GM21717 (cell line): Measurements from ENCODE around the gene SULF2.

Experiments
- ATAC-seq: cut with Tn5 transposase; IDR thresholded peaks from one replicate; pipeline ENCODE4 v1.9.1; 2021; ENCODE audit warnings: mild to moderate bottlenecking, moderate library complexity; ENCODE audit not compliant: unreplicated experiment

Gene SULF2

DNA sequence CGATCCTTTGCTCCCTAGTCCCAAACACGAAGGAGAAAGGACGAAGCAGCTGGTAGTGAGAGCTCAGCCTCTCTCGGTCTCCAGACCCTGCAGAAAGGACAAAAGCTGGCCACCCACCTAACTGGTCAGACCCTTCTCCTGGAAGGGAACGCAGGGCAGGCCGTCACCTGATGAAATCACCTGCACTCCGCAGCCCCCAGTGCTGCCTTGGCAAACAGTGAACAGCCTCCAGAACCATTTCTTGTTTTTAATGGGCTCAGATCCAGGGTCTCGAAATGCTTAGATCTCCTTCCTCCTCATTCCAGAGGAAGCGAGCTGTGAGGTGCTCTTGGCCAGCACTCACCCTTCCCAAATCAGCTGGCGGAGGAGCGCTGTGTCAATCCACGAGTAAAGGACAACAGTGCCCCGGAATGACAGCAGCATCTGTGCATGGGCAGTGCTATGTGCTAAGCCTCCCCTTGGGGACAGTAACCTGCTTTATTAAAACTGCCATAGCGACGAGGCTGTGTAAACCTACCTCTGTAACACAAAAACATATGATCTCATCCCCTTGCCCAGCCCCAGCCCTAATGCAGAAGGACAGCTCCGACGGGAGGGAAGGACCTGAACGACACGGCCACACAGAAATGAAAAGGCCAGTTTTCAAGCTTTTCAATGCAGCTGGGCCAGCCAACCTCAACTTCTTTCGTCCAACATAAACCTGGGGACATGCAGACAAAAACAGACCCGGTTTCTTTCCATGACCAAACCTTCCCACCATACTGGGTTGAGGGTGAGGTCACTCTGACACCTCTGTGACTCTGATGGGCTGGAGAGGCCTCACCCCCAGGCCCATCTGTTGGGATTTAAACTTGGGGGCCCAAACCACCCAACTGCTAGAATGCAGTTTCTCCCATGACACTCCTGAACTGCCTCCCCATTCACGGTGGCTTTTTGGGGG, 43.3 kb downstream of the SULF2 start:
- ATAC-seq: no peak

DNA sequence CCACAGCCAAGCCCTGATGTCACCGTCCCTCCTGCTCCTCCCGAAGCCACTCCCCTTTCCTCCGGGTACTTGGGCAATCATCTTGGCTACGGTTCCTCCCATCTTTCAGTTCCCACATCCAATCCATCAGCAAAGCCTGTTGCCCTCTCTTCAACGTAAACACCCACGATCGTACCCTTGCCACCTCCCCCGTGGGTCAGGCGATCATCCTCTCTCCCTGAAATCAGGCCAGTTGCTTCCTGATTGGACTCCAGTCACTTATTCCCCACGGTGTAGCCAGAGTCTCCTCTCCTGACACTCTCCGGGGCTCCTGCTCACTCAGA, 44.5 kb downstream of the SULF2 start:
- ATAC-seq: no peak

DNA sequence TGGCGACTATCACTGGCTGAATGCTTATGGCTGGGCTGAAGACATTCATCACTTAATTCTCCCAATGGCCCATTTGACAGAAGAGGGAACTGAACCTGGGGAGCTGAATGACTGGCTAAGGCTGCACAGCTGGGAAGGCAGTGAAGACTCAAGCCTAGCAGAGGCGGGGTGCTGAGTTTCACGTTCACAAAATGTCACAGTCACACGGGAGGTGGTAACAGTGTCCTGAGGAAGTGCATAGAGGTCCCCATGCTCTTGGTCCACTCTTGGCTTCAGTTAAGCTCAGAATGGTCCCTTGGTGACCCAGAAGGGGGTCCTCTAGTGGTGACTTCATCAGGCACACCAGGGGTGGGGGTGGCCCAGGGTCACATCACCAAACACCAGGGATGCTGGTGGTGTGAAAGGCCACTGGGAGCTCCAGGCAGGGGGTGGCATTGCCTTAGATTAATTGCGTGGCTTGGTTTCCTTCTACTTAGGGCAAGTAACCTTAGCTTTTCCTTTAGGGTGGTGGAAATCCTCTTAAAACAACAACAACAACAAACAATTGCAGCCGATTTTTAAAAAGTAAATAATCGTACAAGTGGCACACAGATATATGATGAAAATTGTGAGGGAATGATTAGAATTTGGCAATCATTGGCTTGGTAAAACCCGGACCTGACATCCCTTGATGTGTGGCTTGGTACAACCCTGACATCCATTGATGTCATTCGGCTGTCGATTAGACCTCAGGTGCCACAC, 45.0 kb downstream of the SULF2 start:
- ATAC-seq: no peak

- ATAC-seq: no peak
These were observed 47.4 kb downstream of the SULF2 start for GRCh38 chr20:47737923-47738322.

DNA sequence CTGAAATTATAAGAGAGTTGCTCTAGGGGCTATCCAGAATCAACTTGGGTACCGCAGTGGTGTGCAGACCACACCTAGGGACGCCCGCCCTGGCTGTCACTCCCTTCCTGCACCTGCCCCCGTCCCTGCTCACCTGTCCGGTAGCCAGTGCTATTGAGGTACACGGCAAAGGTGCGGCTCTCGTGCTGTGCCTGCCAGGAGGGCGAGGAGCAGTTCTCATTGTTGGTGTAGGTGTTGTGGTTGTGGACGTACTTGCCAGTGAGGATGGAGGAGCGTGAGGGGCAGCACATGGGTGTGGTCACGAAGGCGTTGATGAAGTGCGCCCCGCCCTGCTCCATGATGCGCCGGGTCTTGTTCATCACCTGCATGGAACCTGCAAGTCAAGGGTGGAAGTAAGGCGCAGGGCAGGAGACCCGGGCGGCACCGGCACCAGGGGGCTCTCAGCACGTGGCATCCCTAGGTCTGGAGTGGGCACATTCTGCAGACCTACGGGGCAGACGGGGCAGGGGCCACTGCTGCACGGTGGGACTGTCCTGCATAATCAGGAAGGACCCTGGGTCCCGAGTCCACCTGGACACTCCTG, 48.6 kb downstream of the SULF2 start:
- ATAC-seq: no peak

DNA sequence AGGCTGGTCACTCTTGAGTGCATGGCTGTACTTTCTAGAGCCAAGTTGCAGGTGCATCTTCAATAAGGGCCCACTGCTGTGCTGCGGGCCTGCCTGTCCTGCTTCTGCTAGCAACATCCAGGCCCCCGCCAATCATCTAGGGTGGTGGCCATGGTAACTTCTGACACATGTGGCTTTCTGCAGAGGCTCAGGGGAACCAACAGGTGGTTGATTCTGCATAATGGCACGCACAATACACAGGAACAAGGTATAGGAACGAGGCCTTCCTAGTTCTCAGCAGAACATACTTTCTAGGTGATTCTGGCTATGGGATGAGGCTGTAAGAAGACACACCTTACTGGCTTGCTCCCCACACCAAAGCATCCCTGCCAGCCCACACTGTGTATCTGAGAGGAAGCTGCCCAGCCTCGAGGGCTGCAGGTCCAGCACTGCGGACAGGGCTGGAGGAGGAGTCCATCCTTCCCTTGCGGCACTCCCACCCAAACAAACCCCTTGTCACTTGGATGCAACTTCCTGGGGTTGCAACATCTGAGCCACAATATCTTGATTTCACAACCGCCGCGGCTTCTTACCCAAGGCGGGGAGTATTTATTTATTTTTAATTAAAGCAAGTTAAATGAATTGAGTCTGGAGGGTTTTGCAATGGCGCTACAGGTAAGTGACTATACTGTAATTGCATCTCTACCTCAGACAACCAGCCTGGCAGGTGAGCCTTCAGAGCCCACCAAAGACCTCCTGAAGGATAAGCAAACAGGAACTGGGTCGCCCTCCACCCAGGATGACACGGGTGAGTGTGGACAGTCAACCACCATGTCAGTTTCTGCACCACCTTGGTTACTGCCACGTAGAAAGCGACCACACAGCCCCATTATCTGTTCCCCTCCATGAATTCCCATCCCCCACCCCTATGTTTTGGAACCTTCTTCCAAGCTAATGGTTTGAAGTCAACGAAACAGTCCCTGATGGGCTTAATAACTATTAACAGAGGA, 49.6 kb downstream of the SULF2 start:
- ATAC-seq: no peak

DNA sequence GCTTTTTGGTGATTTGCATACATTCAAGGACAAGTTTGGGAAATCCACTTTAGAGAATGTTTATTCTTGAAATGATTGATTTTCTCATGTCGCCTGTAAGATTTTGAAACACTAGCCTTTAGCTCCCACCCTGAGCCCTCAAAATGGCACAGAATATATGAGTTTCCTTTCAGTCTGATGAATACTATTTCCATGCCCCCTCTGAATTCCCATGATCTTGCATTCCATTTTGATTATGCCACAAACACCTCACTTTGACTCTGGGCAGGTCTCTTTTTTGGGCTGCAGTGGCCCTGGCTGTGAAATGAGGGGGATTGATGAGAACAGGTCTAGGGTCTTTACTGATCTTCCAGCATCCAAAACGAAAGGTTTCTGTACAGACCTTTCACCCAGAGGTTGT, 50.4 kb downstream of the SULF2 start:
- no peak for ATAC-seq

DNA sequence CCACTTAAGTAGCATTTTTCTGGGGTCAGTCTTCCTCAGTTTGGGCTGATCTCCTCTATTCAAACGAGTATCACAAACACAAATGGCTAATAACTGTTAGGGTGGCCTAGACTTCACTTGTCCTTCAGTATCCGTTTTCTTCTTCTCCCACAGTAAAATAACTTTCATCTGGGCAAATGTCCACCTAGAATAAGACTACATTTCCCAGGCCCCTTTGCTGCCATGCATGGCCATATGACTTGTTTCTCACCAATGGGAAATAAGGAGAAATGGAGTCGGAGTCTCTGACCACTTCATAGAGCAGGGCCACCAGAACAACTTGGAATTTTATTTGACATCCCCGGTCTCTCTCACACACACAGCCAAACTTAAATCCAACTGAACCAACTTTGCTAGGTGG, 51.4 kb downstream of the SULF2 start:
- no peak for ATAC-seq

DNA sequence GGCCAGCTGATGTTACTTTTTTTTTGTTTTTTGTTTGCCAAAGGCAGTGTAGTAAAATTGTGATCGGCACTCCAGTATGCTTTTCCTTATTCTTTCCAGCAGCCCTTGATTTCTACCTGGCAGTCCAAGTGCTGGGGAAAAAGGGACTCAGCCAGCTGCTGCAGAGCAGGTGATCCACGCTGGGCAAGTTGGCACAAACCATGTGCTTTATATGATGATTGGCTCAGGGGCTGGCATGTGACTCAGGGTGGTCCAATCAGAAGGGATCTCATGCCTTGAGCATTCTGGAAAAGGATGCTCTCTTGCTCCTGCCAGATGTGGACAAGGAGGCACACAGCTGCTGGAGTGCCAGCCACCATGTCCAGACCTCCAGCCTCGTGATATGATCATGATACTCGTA, 54.5 kb downstream of the SULF2 start:
- ATAC-seq: no peak

GRCh38 chr20:47729472-47729871, 55.8 kb downstream of the SULF2 start:
- no peak for ATAC-seq

DNA sequence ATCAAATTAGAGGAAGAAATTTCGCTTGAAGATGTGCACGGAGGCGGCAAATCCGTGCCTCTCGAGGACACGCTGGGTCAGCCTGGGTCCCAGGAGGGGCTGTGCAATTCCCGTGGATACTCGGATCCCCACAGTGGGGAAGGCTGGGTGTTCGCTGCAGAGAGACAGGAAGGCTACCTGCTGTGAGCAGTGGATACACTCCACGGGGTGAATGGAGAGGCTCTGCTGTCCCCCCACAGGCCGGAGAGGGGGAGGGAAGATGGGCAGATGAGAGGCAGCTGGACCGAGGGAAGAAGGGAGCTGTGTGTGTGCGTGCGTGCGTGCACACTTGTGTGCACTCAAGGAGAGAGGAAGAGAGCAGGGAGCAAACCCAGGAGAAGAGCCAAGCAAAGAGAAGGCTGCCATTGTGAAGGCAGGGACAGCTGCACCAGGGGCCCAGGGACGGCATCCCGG, 57.3 kb downstream of the SULF2 start:
- ATAC-seq: no peak

- peak; percentile 79 for ATAC-seq
These were observed 58.0 kb downstream of the SULF2 start for GRCh38 chr20:47727170-47727880.

DNA sequence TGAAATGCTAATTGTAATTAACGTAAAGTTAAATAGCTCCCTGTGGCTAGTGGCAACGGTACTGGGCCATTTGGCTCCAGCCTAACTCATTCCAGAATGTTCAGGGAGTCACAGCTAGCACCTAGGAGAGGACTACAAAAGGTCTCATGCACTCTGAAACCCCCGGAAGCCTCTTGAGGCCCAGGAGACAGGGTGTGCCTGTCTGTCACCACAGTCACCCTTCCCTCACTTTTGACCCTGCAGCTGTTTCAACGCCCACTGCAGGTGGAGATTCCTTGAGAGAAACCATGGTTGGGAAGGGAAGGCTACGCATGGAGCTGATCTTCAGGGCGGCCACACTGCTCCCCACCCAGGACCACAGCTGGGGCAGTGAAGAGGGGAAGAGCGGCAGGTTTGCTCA, 58.6 kb downstream of the SULF2 start:
- ATAC-seq: no peak

- ATAC-seq: no peak
These were observed 59.9 kb downstream of the SULF2 start for GRCh38 chr20:47725248-47725973.

GRCh38 chr20:47724910-47725247, 60.4 kb downstream of the SULF2 start:
- no peak for ATAC-seq

GRCh38 chr20:47724396-47724795, 60.9 kb downstream of the SULF2 start:
- no peak for ATAC-seq

DNA sequence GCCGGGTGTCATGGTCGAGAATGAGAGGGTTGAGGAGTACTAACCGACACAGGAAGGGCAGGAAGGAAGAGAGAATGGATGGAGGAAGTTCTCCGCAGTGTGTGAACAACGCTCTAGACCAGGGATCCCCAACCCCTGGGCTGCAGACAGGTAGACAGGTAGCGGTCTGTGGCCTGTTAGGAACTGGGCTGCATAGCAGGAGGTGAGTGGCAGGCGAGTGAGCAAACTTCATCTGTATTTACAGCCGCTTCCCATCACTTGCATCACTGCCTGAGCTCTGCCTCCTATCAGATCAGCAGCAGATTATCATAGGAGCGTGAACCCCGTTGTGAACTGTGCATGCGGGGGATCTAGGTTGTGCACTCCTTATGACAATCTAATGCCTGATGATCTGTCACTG, 62.0 kb downstream of the SULF2 start:
- ATAC-seq: no peak

DNA sequence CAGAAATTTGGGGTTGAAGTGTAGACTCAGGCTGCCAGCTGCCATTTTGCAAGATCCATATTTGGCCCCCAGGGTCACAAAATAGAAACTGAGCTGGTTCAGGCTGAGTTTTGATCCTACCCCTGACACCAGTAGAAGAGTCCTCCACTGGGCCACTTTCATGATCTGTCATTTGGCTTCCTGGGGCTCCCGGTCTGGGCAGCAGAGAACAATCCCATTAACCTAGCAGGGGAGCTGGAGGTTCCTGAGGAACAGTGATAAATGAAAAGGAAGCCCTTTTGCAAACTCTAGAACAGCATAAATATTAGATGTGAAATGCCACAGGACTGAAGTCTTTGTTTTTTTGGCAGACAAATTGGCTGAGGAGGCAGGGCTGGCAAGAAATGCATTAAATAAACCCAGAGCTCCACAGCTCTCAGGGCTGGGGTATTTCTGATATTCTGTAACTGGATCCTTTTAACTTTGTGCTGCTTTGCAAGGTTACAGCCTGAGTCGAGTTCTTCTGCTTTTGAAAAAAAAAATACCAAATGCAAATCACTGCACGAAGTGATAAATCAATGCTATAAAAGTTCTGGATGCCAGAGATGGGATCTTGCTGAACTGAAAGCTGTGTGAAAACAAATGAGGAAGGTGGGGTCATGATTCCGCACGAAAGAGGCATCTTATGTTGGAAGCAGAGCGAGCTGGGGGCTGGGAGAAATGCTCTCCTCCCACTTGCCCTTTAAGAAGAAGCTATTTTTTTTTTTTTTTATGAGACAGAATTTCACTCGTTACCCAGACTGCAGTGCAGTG, 64.4 kb downstream of the SULF2 start:
- no peak for ATAC-seq

GRCh38 chr20:47719625-47720024, 65.7 kb downstream of the SULF2 start:
- no peak for ATAC-seq
